ENCODE results near the gene PCK2.

Gene PCK2

GRCh38 chr14:24115422-24116127 lies 21.5 kb downstream of the PCK2 start:
- no peak for DNase-seq (ENCODE audit: low read depth in 2 of 2)

DNA sequence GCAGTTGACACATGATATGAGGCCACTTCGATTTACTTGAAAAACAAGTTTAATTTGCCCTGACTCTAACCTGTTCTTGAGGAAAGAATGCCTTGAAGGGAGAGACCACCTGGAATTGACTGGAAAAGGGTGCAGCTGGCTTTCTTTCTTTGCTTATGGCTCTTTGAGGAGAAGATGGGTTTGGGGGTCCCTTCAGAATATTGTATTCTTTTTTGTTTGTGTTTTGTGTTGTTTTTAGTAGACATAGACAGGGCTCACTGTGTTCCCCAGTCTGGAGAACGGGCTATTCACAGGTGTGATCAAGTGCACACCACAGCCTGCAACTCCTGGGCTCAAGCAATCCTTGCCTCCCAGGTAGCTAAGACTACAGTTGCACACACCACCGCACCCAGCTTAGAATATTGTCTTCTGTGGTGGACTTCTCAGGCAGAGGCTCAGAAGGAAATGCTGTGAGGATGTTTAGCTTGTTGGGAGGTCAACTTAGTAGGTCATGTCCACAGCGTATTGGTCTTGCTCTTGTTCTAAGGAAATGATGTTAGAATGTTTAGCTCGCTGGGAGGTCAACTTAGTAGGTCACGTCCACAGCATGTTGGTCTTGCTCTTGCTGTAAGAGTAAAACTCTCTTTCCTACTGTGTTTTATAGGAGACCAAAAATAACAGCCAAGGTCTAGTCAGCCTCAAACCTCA lies 22.2 kb downstream of the PCK2 start:
- no peak for DNase-seq (ENCODE audit: low read depth in 2 of 2)

DNA sequence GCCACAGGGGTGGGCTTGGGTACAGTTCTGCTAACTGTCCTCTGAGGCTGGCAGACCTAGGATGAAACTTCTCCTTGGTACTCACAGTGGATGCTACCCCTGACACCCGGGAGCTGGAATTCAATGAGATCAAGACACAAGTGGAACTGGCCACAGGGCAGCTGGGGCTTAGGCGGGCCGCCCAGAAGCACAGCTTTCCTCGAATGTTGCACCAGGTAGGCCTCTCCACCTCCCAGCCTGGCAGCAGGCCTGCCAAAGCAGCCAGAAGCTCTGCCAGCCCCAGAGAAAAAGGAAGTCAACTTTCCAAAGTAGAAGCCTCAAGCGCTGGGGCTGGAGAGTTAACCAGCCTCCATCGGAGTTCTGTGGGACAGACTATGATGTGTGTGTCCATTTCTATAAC lies 23.1 kb downstream of the PCK2 start:
- no peak for DNase-seq (ENCODE audit: low read depth in 2 of 2)

DNA sequence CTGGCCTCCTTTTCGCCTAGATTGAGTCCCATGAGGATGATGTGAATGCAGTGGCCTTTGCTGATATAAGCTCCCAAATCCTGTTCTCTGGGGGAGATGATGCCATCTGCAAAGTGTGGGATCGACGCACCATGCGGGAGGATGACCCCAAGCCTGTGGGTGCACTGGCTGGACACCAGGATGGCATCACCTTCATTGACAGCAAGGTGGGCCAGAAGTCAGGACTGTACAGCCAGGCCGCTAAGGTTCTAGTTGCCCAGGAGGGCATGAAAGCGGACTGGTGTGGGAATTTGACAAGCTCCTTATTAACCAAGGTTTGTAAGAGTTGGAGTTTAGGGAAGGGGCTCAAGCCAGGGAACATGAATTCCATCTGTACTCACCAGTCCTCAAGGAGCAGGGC lies 25.6 kb downstream of the PCK2 start:
- DNase-seq (ENCODE audit: low read depth in 2 of 2) = no peak

DNA sequence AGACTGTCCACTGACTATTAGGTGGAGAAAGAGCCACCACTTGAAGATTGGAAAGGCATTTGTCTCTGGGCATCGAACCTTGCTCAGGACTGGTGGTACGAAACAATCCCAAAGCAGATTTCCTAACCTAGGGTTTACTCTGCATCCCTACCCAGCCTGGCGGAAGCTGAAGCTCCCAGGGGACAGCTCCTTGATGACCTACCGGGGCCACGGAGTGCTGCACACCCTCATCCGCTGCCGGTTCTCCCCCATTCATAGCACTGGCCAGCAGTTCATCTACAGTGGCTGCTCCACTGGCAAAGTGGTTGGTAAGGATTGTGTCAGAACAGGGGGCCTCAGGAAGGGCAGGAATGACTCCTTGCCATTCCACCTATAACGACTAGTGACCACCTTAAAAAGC lies 27.1 kb downstream of the PCK2 start:
- no peak for DNase-seq (ENCODE audit: low read depth in 2 of 2)

GRCh38 chr14:24122416-24122815 lies 28.3 kb downstream of the PCK2 start:
- DNase-seq (ENCODE audit: low read depth in 2 of 2) = no peak

DNA sequence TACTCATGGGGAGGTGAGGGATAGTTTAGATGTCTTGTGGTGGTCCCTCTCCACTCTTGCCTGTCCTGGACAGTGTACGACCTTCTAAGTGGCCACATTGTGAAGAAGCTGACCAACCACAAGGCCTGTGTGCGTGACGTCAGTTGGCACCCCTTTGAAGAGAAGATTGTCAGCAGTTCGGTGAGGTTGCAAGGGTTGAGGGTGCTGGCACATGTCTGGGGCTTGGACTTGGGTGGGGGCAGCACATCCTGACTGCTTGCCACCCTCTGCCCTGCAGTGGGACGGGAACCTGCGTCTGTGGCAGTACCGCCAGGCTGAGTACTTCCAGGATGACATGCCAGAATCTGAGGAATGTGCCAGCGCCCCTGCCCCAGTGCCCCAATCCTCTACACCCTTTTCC lies 28.8 kb downstream of the PCK2 start:
- no peak for DNase-seq (ENCODE audit: low read depth in 2 of 2)

- no peak for DNase-seq (ENCODE audit: low read depth in 2 of 2)
These were observed 29.6 kb downstream of the PCK2 start for GRCh38 chr14:24123424-24124417.

DNA sequence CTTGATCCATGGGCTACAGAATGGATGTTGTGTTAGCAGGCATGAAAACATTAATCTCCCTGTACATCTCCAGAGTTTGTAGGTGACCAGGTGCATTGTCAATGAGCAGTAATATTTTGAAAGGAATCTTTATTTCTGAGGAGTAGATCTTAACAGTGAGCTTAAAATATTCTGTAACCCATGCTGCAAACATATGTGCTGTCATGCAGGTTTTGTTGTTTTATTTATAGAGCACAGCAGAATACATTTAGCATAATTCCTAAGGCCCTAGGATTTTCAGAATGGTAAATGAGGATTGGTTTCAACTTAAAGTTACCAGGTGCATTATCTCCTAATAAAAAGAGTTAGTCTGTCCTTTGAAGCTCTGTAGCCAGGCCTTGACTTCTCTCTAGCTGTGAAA lies 32.8 kb downstream of the PCK2 start:
- no peak for DNase-seq (ENCODE audit: low read depth in 2 of 2)

DNA sequence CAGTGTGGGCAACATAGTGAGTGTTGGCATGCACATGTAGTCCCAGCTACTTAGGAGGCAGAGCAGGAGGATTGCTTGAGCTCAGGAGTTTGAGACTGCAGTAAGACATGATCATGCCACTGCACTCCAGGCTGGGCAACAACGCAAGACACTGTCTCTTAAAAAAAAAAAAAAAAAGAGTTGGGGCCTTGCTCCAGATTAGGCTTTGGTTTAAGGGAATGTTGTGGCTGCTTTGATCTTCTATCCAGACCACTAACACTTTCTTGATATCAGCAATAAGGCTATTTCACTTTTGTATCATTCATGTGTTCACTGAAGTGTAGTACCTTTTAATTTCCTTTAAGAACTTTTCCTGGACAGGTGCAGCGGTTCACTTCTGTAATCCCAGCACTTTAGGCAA lies 33.6 kb downstream of the PCK2 start:
- DNase-seq (ENCODE audit: low read depth in 2 of 2) = no peak

DNA sequence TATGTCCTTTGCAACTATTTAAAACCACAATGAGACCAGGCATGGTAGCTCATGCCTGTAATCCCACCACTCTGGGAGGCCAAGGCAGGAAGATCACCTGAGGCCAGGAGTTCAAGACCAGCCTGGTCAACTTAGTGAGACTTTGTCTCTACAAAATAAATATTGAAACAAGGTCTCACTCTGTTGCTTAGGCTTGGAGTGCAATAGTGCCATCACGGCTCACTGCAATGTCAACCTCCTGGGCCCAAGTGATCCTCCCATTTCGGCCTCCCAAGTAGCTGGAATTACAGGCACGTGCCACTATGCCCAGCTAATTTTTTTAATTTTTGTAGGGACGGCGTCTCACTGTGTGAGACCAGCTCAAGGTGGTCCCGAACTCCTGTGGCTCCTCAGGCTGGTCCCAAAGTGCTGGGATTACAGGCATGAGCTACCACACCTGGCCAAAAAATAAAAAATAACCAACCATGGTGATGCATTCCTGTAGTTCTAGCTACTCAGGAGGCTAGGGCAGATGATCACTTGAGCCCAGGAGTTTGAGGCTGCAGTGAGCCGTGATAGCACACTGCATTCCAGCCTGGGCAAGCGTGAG lies 35.4 kb downstream of the PCK2 start:
- no peak for DNase-seq (ENCODE audit: low read depth in 2 of 2)

- DNase-seq (ENCODE audit: low read depth in 2 of 2) = no peak
These were observed 36.2 kb downstream of the PCK2 start, which contains the start of gene FITM1 for GRCh38 chr14:24130380-24130716. Gene FITM1 (plus strand): TSS chr14:24130659. CDS start chr14:24131564, 905 bp downstream.

DNA sequence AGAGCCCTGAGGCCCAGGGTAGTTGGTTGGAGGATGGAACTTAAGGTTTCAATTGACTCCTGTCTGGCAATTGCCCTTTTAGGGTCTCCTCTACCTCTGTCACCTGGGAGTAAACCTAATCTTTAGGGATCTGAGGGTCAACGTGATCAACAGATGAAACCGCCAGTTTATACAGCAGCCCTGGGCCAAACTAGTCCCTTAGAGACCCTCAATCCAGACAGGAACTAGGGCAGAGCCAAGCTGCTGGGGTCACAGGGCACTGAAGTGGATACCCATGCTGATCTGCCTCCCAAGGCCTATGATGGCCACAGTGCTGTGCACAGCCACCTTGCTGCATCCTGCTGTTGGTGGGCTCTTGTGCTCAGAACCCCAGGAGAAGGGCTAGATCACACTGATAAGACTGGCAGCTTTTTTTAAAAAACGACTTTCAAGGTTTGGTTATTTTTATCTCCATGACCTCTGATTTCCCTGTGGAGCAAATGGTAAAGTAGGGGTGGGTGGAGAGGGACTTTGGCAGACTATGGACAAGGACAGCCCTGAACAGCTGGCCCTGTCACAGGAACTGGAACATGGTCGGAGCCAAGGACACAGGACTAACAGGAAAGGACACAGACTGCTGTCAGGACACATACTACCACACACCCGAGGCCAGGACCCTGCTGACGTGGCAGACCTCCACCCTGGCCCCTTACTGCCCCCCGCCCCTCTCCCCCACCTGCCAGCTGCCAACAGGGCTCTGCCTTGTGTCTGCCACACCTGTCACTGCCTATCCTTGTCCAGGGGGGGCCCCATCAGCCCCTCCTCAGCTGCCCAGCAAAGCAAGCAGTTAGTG lies 36.8 kb downstream of the PCK2 start:
- DNase-seq (ENCODE audit: low read depth in 2 of 2) = no peak

- no peak for DNase-seq (ENCODE audit: low read depth in 2 of 2)
These were observed 37.4 kb downstream of the PCK2 start for GRCh38 chr14:24131549-24131966.

- DNase-seq (ENCODE audit: low read depth in 2 of 2) = no peak
These were observed 38.1 kb downstream of the PCK2 start for GRCh38 chr14:24132061-24132685.

- no peak for DNase-seq (ENCODE audit: low read depth in 2 of 2)
These were observed 38.9 kb downstream of the PCK2 start for GRCh38 chr14:24132976-24133375.

DNA sequence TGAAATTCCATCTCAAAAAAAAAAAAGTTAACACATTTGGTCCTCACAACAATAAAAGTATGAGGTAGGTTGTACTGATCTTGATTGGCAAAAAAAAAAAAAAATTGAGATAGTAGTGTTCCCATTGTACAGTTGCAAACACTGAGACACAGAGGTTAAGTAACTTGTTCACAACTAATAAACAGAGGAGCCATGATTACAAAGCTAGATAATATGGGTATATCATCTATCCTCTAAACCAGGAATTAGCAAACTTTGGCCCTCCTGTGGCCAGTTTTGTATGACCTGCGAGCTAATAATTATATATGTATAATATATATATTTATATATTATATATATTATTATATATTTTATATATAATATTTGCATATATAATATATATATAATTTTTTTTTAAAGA lies 39.6 kb downstream of the PCK2 start:
- DNase-seq (ENCODE audit: low read depth in 2 of 2) = no peak

GRCh38 chr14:24135584-24135833 lies 41.4 kb downstream of the PCK2 start:
- DNase-seq (ENCODE audit: low read depth in 2 of 2) = no peak

GRCh38 chr14:24135834-24136683 lies 41.9 kb downstream of the PCK2 start, which contains the start of gene PSME1:
Gene PSME1 (plus strand): TSS chr14:24136194. CDS start chr14:24136263, 69 bp downstream.
- DNase-seq (ENCODE audit: low read depth in 2 of 2) = peak; percentile 60 to 65

All from fibroblast of skin of left quadriceps (primary cell).